GM12865 (cell line): ENCODE results near the gene GIN1.

Source experiments
- DNase-seq: peaks from one replicate; pipeline ENCODE4 v3.0.0; 2010; ENCODE audit warnings: low read depth
- H3K4me3 ChIP-seq: 2 replicates; pipeline ENCODE4 v1.5.1; 2011; ENCODE audit warnings: mild to moderate bottlenecking, low read depth, low read length, control low read depth
- TF ChIP-seq, protein P1 (sequence below): IDR thresholded peaks from 2 replicates; pipeline ENCODE4 v1.5.1; 2011; ENCODE audit warnings: low read length, control low read depth, low read depth, inconsistent platforms; ENCODE audit not compliant: insufficient read depth; ENCODE audit errors: missing control alignments

The GIN1 gene

DNA sequence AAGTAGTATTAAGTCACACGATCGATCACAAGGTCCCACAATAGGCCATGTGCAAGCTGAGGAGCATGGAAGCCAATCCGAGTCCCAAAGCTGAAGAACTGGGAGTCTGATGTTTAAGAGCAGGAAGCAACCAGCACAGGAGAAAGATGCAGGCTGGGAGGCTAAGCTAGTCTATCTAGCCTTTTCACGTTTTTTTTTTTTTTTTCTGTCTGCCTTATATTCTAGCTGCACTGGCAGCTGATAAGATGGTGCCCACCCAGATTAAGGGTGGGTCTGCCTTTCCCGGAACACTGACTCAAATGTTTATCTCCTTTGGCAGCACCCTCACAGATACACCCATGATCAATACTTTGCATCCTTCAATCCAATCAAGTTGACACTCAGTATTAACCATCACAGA lies 6.6 kb upstream of the GIN1 start:
- TF ChIP-seq, protein P1, sequence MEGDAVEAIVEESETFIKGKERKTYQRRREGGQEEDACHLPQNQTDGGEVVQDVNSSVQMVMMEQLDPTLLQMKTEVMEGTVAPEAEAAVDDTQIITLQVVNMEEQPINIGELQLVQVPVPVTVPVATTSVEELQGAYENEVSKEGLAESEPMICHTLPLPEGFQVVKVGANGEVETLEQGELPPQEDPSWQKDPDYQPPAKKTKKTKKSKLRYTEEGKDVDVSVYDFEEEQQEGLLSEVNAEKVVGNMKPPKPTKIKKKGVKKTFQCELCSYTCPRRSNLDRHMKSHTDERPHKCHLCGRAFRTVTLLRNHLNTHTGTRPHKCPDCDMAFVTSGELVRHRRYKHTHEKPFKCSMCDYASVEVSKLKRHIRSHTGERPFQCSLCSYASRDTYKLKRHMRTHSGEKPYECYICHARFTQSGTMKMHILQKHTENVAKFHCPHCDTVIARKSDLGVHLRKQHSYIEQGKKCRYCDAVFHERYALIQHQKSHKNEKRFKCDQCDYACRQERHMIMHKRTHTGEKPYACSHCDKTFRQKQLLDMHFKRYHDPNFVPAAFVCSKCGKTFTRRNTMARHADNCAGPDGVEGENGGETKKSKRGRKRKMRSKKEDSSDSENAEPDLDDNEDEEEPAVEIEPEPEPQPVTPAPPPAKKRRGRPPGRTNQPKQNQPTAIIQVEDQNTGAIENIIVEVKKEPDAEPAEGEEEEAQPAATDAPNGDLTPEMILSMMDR: no peak
- DNase-seq: no peak
- H3K4me3 ChIP-seq: no peak overlapping the region

DNA sequence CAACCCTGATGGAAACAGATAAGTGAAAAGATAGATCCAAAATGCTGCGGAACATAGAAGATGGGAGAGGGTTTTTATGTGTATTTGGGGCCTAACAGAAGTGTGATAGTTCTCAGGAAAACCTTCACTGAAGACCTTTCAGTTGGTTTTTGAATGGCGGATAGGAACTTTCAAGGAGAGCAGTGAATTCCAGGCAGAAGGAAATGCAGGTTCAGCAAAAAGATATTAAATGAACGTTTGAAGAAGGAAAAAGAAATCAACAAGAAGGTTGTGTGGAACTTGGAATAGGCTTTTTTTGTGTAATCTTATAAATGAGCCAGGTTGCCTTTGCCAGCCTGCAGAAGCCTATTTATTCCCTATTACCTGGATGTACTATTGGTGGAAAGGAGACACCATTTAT lies 2.3 kb upstream of the GIN1 start:
- TF ChIP-seq, protein P1: no peak
- peak overlapping the region; percentile 85 for H3K4me3 ChIP-seq
- no peak for DNase-seq

DNA sequence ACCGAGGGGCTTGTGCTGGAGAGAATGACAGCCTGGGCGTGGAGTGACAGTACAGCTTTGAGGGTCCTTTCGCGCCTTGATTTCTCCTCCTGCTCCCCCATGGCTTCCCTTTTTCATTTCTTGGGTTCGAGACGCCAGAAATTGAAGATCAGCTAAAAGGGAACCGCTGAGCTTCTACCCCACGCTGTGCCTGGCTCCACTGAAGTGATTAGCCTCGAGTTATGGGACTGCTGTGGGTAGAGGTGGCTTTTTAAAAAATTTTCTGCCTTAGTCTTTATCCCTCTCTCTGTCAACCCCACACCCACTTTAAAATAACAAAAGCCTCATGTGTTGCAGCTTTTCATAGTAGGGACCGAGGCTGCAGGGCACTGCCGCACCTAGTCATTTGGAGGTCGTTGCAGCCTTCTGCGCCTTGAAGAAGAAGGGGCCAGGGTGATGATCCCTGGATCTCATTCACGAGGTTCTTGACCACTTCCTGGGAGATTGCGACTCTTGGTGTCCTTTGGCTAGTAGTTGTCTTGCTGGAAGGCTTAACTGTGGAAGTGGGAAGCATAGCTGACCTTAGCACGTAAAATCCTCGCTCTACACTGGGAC lies 766 bp upstream of the GIN1 start:
- H3K4me3 ChIP-seq: peak overlapping the region; percentile 85
- TF ChIP-seq, protein P1: no peak
- DNase-seq: peak; percentile 38

DNA sequence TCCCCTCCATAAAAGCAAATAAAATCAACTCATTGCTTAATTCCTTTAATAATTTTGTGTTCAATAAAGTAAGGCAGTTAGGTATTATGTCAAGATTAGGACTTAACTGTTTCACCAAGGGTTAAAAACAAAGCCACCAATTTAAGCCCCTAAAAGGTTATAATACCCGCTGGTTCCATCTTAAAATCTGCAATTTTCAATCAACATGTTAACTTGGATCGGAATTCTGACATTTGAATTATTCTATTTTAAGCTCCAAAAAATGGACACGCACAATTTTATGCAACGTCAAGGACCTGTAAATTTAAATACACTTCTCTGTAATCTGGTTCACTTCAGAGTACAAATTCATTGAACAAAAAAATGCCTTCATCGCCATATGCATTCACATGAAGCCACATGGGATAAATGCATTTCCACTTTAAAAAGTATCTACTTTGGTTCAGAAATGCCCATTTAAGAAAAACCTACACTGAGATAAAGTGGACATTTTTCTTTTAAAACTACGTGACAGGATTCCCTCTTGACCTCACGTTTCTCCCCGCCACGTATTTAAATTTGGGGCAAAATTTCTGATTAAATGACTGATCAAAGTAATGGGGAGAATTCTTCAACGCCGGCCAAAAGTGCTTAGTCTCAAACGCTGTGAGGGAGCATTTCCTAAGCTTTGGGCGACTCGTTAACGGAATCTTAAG lies 721 bp downstream of the GIN1 start:
- peak overlapping the region; percentile 92 for H3K4me3 ChIP-seq
- TF ChIP-seq, protein P1: no peak
- peak; percentile 47 for DNase-seq

DNA sequence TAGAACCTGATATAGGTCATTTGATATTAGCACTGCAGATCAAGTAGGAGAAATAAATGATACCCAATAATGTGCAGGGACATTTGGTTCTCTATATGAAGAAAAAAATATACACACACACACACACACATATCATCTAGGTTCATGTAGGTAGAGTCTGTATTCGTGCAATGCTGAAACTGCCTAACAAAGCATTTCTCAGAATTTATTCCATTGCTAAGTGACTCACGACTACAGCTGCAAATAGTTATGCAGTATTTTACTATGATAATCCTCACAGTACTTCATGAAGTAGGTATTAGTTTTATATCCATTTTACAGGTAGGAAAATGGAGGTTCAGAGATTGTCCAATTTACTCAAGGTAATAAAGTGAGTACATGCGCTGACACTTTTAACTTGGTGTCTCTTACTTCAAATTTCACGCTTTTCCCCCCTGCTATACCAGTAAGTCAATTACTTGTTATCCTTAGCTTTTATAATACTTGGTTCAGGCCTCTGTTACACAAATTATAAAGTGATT lies 2.4 kb downstream of the GIN1 start:
- no peak for DNase-seq
- H3K4me3 ChIP-seq: peak overlapping the region; percentile 92; the same call in 1 of the 2 replicates
- TF ChIP-seq, protein P1: no peak

DNA sequence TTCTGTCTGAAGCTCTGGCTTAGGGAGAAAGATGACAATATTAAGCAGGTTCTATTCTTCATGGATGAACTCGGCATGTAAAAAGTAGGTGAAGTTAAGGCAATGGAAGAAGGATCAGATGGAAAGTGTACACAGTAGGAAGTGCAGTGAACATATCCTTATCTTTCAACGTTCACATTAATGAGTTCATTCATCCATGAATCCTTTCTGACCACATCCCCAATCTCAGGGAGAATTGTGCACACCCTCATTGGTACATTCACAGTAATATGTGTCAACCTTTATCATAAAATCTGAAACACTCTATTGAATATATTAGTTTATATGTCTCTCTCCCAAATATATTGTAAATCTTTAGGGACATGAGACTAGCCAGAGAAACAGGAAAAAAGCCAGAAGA lies 5.5 kb downstream of the GIN1 start:
- DNase-seq: no peak
- TF ChIP-seq, protein P1: no peak
- H3K4me3 ChIP-seq: no peak overlapping the region
